Measurements from ENCODE around the gene MYO5B.

MYO5B gene

GRCh38 chr18:50183556-50183955 is 11.4 kb downstream of the MYO5B start:
- no peaks in the 10 kb centered on the region for H3K27me3 ChIP-seq (ENCODE audit: control insufficient read depth, insufficient read depth, low read length)

GRCh38 chr18:50182511-50182910 is 12.4 kb downstream of the MYO5B start:
- no peak overlapping the region for H3K4me3 ChIP-seq (ENCODE audit: low read depth, low read length)
- H3K4me1 ChIP-seq (ENCODE audit: control insufficient read depth, insufficient read depth, low read length) = peaks cover 2% of the 10 kb centered on the region
- no peak overlapping the region for H3K9ac ChIP-seq (ENCODE audit: low read depth, low read length)
- H3K36me3 ChIP-seq (ENCODE audit: control insufficient read depth, insufficient read depth, low read length) = no peaks in the 10 kb centered on the region
- no peaks in the 10 kb centered on the region for H3K9me3 ChIP-seq (ENCODE audit: control insufficient read depth, insufficient read depth, low read length)
- H3K27me3 ChIP-seq (ENCODE audit: control insufficient read depth, insufficient read depth, low read length) = no peaks in the 10 kb centered on the region

More at GRCh38 chr18:50183556-50183955, 11.4 kb downstream of the MYO5B start:
- no peak overlapping the region for H3K4me3 ChIP-seq (ENCODE audit: low read depth, low read length)
- H3K9ac ChIP-seq (ENCODE audit: low read depth, low read length) = no peak overlapping the region
- H3K4me1 ChIP-seq (ENCODE audit: control insufficient read depth, insufficient read depth, low read length) = no peaks in the 10 kb centered on the region
- H3K9me3 ChIP-seq (ENCODE audit: control insufficient read depth, insufficient read depth, low read length) = no peaks in the 10 kb centered on the region
- no peaks in the 10 kb centered on the region for H3K36me3 ChIP-seq (ENCODE audit: control insufficient read depth, insufficient read depth, low read length)

GRCh38 chr18:50181590-50181989 is 13.4 kb downstream of the MYO5B start:
- no peak overlapping the region for H3K9ac ChIP-seq (ENCODE audit: low read depth, low read length)
- no peak overlapping the region for H3K4me3 ChIP-seq (ENCODE audit: low read depth, low read length)
- no peaks in the 10 kb centered on the region for H3K9me3 ChIP-seq (ENCODE audit: control insufficient read depth, insufficient read depth, low read length)
- H3K4me1 ChIP-seq (ENCODE audit: control insufficient read depth, insufficient read depth, low read length) = peaks cover 3% of the 10 kb centered on the region
- no peaks in the 10 kb centered on the region for H3K36me3 ChIP-seq (ENCODE audit: control insufficient read depth, insufficient read depth, low read length)
- H3K27me3 ChIP-seq (ENCODE audit: control insufficient read depth, insufficient read depth, low read length) = no peaks in the 10 kb centered on the region

DNA sequence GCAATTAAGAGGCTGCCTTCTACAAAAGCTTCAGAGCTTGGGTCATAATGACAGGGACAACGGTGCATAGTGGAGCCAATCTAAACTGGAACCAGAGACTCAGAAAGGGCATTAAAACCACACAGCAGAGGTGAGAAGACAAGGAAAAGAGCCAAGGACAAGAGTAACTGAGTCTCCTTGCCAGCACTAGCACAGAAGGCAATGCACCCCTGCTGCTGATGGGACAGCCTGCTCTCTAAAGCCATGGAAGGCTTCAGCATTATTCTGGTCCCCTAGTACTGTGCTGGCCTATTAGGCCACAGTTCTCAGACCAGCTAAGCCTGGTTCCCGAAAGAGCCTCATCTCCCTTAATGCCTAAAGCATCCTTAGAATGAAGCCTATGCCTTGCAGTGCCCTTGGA is 15.5 kb downstream of the MYO5B start:
- Histone ChIP-seq H3K4me3 (ENCODE audit: low read depth, low read length) (no peak overlapping the region), H3K9me3 (ENCODE audit: control insufficient read depth, insufficient read depth, low read length) (no peaks in the 10 kb centered on the region), H3K4me1 (ENCODE audit: control insufficient read depth, insufficient read depth, low read length) (peaks cover 3% of the 10 kb centered on the region), H3K36me3 (ENCODE audit: control insufficient read depth, insufficient read depth, low read length) (no peaks in the 10 kb centered on the region), H3K27me3 (ENCODE audit: control insufficient read depth, insufficient read depth, low read length) (no peaks in the 10 kb centered on the region), H3K9ac (ENCODE audit: low read depth, low read length) (no peak overlapping the region)

GRCh38 chr18:50177294-50177992 is 17.5 kb downstream of the MYO5B start:
- peaks cover 3% of the 10 kb centered on the region for H3K4me1 ChIP-seq (ENCODE audit: control insufficient read depth, insufficient read depth, low read length)
- H3K4me3 ChIP-seq (ENCODE audit: low read depth, low read length) = no peak overlapping the region
- H3K27me3 ChIP-seq (ENCODE audit: control insufficient read depth, insufficient read depth, low read length) = no peaks in the 10 kb centered on the region
- H3K36me3 ChIP-seq (ENCODE audit: control insufficient read depth, insufficient read depth, low read length) = no peaks in the 10 kb centered on the region
- no peaks in the 10 kb centered on the region for H3K9me3 ChIP-seq (ENCODE audit: control insufficient read depth, insufficient read depth, low read length)
- no peak overlapping the region for H3K9ac ChIP-seq (ENCODE audit: low read depth, low read length)

GRCh38 chr18:50172367-50172766 is 22.6 kb downstream of the MYO5B start:
- peaks cover under 1% of the 10 kb centered on the region for H3K4me1 ChIP-seq (ENCODE audit: control insufficient read depth, insufficient read depth, low read length)
- H3K36me3 ChIP-seq (ENCODE audit: control insufficient read depth, insufficient read depth, low read length) = no peaks in the 10 kb centered on the region
- no peaks in the 10 kb centered on the region for H3K27me3 ChIP-seq (ENCODE audit: control insufficient read depth, insufficient read depth, low read length)
- no peak overlapping the region for H3K9ac ChIP-seq (ENCODE audit: low read depth, low read length)
- H3K4me3 ChIP-seq (ENCODE audit: low read depth, low read length) = no peak overlapping the region
- no peaks in the 10 kb centered on the region for H3K9me3 ChIP-seq (ENCODE audit: control insufficient read depth, insufficient read depth, low read length)

DNA sequence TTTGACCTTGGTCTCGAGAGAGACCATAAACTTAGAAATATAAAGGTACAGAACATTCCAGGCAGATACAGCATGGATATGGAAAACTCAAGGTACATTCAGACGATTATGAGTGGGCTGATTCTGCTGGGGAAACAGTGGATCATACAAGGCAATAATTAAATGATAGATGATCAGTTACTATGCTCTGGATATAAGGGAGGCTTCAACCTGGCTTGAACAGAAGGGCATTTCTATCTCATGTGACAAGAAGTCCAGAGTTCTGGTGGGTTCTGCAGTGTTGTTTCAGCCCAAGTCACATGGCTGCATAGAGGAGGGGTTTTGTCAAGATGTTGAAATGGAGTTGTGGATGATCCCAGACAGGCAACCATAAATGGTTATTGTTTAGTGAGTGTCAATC is 23.5 kb downstream of the MYO5B start:
- Histone ChIP-seq H3K9me3 (ENCODE audit: control insufficient read depth, insufficient read depth, low read length) (no peaks in the 10 kb centered on the region), H3K4me3 (ENCODE audit: low read depth, low read length) (no peak overlapping the region)

GRCh38 chr18:50170004-50170403 is 24.9 kb downstream of the MYO5B start:
- H3K36me3 ChIP-seq (ENCODE audit: control insufficient read depth, insufficient read depth, low read length) = no peaks in the 10 kb centered on the region

More for the DNA sequence above, 23.5 kb downstream of the MYO5B start:
- Histone ChIP-seq H3K4me1 (ENCODE audit: control insufficient read depth, insufficient read depth, low read length) (no peaks in the 10 kb centered on the region), H3K27me3 (ENCODE audit: control insufficient read depth, insufficient read depth, low read length) (no peaks in the 10 kb centered on the region), H3K36me3 (ENCODE audit: control insufficient read depth, insufficient read depth, low read length) (no peaks in the 10 kb centered on the region), H3K9ac (ENCODE audit: low read depth, low read length) (no peak overlapping the region)

GRCh38 chr18:50169149-50169548 is 25.8 kb downstream of the MYO5B start:
- Histone ChIP-seq H3K4me3 (ENCODE audit: low read depth, low read length) (no peak overlapping the region), H3K36me3 (ENCODE audit: control insufficient read depth, insufficient read depth, low read length) (no peaks in the 10 kb centered on the region), H3K4me1 (ENCODE audit: control insufficient read depth, insufficient read depth, low read length) (no peaks in the 10 kb centered on the region), H3K9ac (ENCODE audit: low read depth, low read length) (no peak overlapping the region), H3K9me3 (ENCODE audit: control insufficient read depth, insufficient read depth, low read length) (no peaks in the 10 kb centered on the region), H3K27me3 (ENCODE audit: control insufficient read depth, insufficient read depth, low read length) (no peaks in the 10 kb centered on the region)

More at GRCh38 chr18:50170004-50170403, 24.9 kb downstream of the MYO5B start:
- Histone ChIP-seq H3K4me3 (ENCODE audit: low read depth, low read length) (no peak overlapping the region), H3K27me3 (ENCODE audit: control insufficient read depth, insufficient read depth, low read length) (no peaks in the 10 kb centered on the region), H3K9ac (ENCODE audit: low read depth, low read length) (no peak overlapping the region), H3K4me1 (ENCODE audit: control insufficient read depth, insufficient read depth, low read length) (no peaks in the 10 kb centered on the region), H3K9me3 (ENCODE audit: control insufficient read depth, insufficient read depth, low read length) (no peaks in the 10 kb centered on the region)

GRCh38 chr18:50167966-50168365 is 27.0 kb downstream of the MYO5B start:
- Histone ChIP-seq H3K27me3 (ENCODE audit: control insufficient read depth, insufficient read depth, low read length) (no peaks in the 10 kb centered on the region), H3K9ac (ENCODE audit: low read depth, low read length) (no peak overlapping the region), H3K36me3 (ENCODE audit: control insufficient read depth, insufficient read depth, low read length) (no peaks in the 10 kb centered on the region), H3K9me3 (ENCODE audit: control insufficient read depth, insufficient read depth, low read length) (no peaks in the 10 kb centered on the region), H3K4me3 (ENCODE audit: low read depth, low read length) (no peak overlapping the region), H3K4me1 (ENCODE audit: control insufficient read depth, insufficient read depth, low read length) (no peaks in the 10 kb centered on the region)

GRCh38 chr18:50166901-50167300 is 28.0 kb downstream of the MYO5B start:
- Histone ChIP-seq H3K9ac (ENCODE audit: low read depth, low read length) (no peak overlapping the region), H3K9me3 (ENCODE audit: control insufficient read depth, insufficient read depth, low read length) (no peaks in the 10 kb centered on the region), H3K27me3 (ENCODE audit: control insufficient read depth, insufficient read depth, low read length) (no peaks in the 10 kb centered on the region), H3K36me3 (ENCODE audit: control insufficient read depth, insufficient read depth, low read length) (no peaks in the 10 kb centered on the region), H3K4me1 (ENCODE audit: control insufficient read depth, insufficient read depth, low read length) (peaks cover 2% of the 10 kb centered on the region), H3K4me3 (ENCODE audit: low read depth, low read length) (no peak overlapping the region)

- no peaks in the 10 kb centered on the region for H3K36me3 ChIP-seq (ENCODE audit: control insufficient read depth, insufficient read depth, low read length)
- H3K4me1 ChIP-seq (ENCODE audit: control insufficient read depth, insufficient read depth, low read length) = peaks cover 5% of the 10 kb centered on the region
- H3K27me3 ChIP-seq (ENCODE audit: control insufficient read depth, insufficient read depth, low read length) = no peaks in the 10 kb centered on the region
- no peaks in the 10 kb centered on the region for H3K9me3 ChIP-seq (ENCODE audit: control insufficient read depth, insufficient read depth, low read length)
- no peak overlapping the region for H3K9ac ChIP-seq (ENCODE audit: low read depth, low read length)
- H3K4me3 ChIP-seq (ENCODE audit: low read depth, low read length) = no peak overlapping the region
These were observed 31.4 kb downstream of the MYO5B start for GRCh38 chr18:50163505-50163904.

Measured in iPS-15b (cell line).